Ectodermal cell (in vitro differentiated cells): ENCODE data around the gene TTK.

Experiments
- H3K27ac ChIP-seq: 2 replicates; pipeline ENCODE4 v1.7.0; 2013; ENCODE audit warnings: mild to moderate bottlenecking, low read depth, low read length; ENCODE audit not compliant: insufficient read depth, poor library complexity, severe bottlenecking
- H3K27me3 ChIP-seq: 2 replicates; pipeline ENCODE4 v1.7.0; 2013; ENCODE audit warnings: mild to moderate bottlenecking, low read length; ENCODE audit not compliant: insufficient read depth, control insufficient read depth, poor library complexity, severe bottlenecking
- H3K36me3 ChIP-seq: one replicate; pipeline ENCODE4 v1.7.0; 2013; ENCODE audit warnings: low read length; ENCODE audit not compliant: control insufficient read depth, insufficient read depth
- H3K4me1 ChIP-seq: one replicate; pipeline ENCODE4 v1.7.0; 2013; ENCODE audit warnings: low read length; ENCODE audit not compliant: control insufficient read depth, insufficient read depth
- H3K4me3 ChIP-seq: 2 replicates; pipeline ENCODE4 v1.7.0; 2013; ENCODE audit warnings: low read depth, low read length, control low read depth; ENCODE audit not compliant: insufficient read depth
- H3K9me3 ChIP-seq: 2 replicates; pipeline ENCODE4 v1.7.0; 2013; ENCODE audit warnings: mild to moderate bottlenecking, low read length, moderate library complexity; ENCODE audit not compliant: control insufficient read depth
- WGBS, 2 experiments: methylation state at CpG; one replicate each; pipeline ENCODE4 v1.1.7; 2013; ENCODE audit warnings: missing lambda C conversion rate in 2 of 2; 5-methylcytosine and 5-hydroxymethylcytosine counted together

TTK gene

DNA sequence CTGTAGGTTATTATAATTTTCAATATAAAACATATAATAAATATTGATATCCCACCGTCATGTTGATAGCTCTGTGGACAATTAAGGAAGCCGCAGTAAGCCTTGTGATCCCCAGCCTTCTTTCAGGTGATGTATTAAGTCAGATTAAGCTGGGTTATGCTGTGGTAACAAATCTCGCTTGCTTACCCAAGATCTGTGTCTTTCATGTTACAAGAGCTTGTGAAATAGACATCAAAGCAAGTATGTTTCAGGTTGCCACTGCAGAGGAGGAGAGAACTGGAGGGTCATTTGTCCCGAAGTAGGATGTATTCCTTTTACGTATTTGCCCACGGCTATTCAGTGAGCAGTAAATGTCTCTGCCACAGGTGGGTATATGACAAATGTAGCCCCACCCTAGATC lies 84.2 kb downstream of the TTK start:
- no peaks in the 10 kb centered on the region for H3K4me1 ChIP-seq
- H3K27me3 ChIP-seq, result no peaks in the 10 kb centered on the region
- no peak overlapping the region for H3K4me3 ChIP-seq
- no peak overlapping the region for H3K27ac ChIP-seq
- H3K36me3 ChIP-seq, result no peaks in the 10 kb centered on the region
- WGBS, 2 experiments, result 93 to 97% methylated on average over 6 of the region's 6 CpGs
- H3K9me3 ChIP-seq, result no peaks in the 10 kb centered on the region

- Histone ChIP-seq H3K9me3 (no peaks in the 10 kb centered on the region), H3K27me3 (no peaks in the 10 kb centered on the region), H3K4me1 (no peaks in the 10 kb centered on the region), H3K27ac (no peak overlapping the region), H3K4me3 (no peak overlapping the region), H3K36me3 (no peaks in the 10 kb centered on the region)
These were observed 87.1 kb downstream of the TTK start for GRCh38 chr6:80091506-80091905.
